K562 (cell line): ENCODE measurements around the gene ZFP57. TPM values are rescaled to one million over a fixed set of nuclear protein-coding genes. Genes with fewer than 3 reads are reported as not detected.

Experiments
- BRD4 ChIP-seq: fragments of 200-600 bp; sonication (generic); IDR thresholded peaks from 2 replicates; pipeline ENCODE4 v1.6.1; 2017; ENCODE audit warnings: inconsistent platforms
- CBFA2T3 ChIP-seq: fragments of 450-650 bp; IDR thresholded peaks from 2 replicates; pipeline ENCODE4 v1.6.1; 2017
- GTF2F1 ChIP-seq: IDR thresholded peaks from 2 replicates; pipeline ENCODE4 v1.6.1; 2011; ENCODE audit warnings: low read depth, low read length, improper control_type of control experiment
- HLTF ChIP-seq: fragments of 450-650 bp; IDR thresholded peaks from 2 replicates; pipeline ENCODE4 v1.6.1; 2016
- HOXB6 ChIP-seq: fragments of 250-450 bp; sonication (Bioruptor Pico); IDR thresholded peaks from 2 replicates; pipeline ENCODE4 v1.5.1; 2022; ENCODE audit warnings: mild to moderate bottlenecking, borderline replicate concordance
- MAFF ChIP-seq: IDR thresholded peaks from 2 replicates; pipeline ENCODE4 v1.6.1; 2012; ENCODE audit warnings: low read length, improper control_type of control experiment
- MXI1 ChIP-seq: IDR thresholded peaks from 2 replicates; pipeline ENCODE4 v1.6.1; 2011; ENCODE audit warnings: low read depth, mild to moderate bottlenecking, improper control_type of control experiment, low read length
- RCOR1 ChIP-seq, 2 experiments: IDR thresholded peaks; 2 replicates each; pipeline ENCODE4 v1.6.1; 2012; ENCODE audit warnings: low read depth in 2 of 2, low read length in 2 of 2, borderline replicate concordance in 1 of 2, improper control_type of control experiment in 1 of 2
- SIN3A ChIP-seq, 2 experiments: fragments of 150-350 bp in 1 of 2; IDR thresholded peaks; 2 replicates each; pipeline ENCODE4 v1.6.1; 2011 to 2016; ENCODE audit warnings: borderline replicate concordance in 2 of 2, low read depth in 2 of 2, low read length in 2 of 2, mild to moderate bottlenecking in 2 of 2, moderate library complexity in 2 of 2; ENCODE audit not compliant: control insufficient read depth in 1 of 2
- TAF9B ChIP-seq: fragments of 450-650 bp; IDR thresholded peaks from 2 replicates; pipeline ENCODE4 v1.6.1; 2018; ENCODE audit warnings: mild to moderate bottlenecking; ENCODE audit not compliant: partially characterized antibody
- XRCC4 ChIP-seq: IDR thresholded peaks from one replicate; pipeline ENCODE4 v1.6.1; 2011; ENCODE audit not compliant: insufficient read depth, insufficient read length; ENCODE audit errors: extremely low read depth
- YY1 ChIP-seq, 3 experiments: IDR thresholded peaks; 2 replicates each; pipeline ENCODE4 v1.6.1; 2011; ENCODE audit warnings: low read length in 2 of 3, mild to moderate bottlenecking in 2 of 3, moderate library complexity in 2 of 3, borderline replicate concordance in 1 of 3, control low read depth in 1 of 3, low read depth in 1 of 3; ENCODE audit not compliant: insufficient read depth in 3 of 3, insufficient replicate concordance in 2 of 3, control insufficient read depth in 1 of 3, insufficient read length in 1 of 3; ENCODE audit errors: extremely low read depth in 1 of 3
- ZNF282 ChIP-seq: sonication (generic); formaldehyde crosslinking; IDR thresholded peaks from 2 replicates; pipeline ENCODE4 v1.8.1; 2023; ENCODE audit warnings: missing genetic modification reagents
- polyA plus RNA-seq, 8 experiments: library from polyadenylated mRNA; depleted of rRNA in 4 of 8; stranded (reverse) in 5 of 8; unstranded in 3 of 8; fragments of >200 nt; fragmentation: Nextera tagmentation in 2 of 8; fragmentation: Illumina TruSeq in 1 of 8; extraction: Ambion mirVana in 2 of 8; extraction: Trizol in 1 of 8; gene quantifications; 2 replicates each; pipeline versions ENCODE4 v1.2.1 to v1.2.3, GENCODE V29; 2011 to 2014; ENCODE audit warnings: inconsistent platforms in 1 of 8, missing spikeins in 1 of 8
- total RNA-seq, 7 experiments: library from RNA; depleted of rRNA in 6 of 7; stranded (reverse); fragments of >200 nt in 6 of 7; fragmentation: Illumina TruSeq in 2 of 7; extraction: Trizol in 2 of 7; gene quantifications; 2 replicates each; pipeline versions ENCODE4 v1.2.1 to v1.2.3, GENCODE V29; 2011 to 2021; ENCODE audit warnings: low replicate concordance in 1 of 7
- TF ChIP-seq, protein P1 (sequence below): fragments of 450-650 bp; IDR thresholded peaks from 2 replicates; pipeline ENCODE4 v1.6.1; 2016; ENCODE audit warnings: borderline replicate concordance
- TF ChIP-seq, protein P2 (sequence below): fragments of 450-650 bp; IDR thresholded peaks from 2 replicates; pipeline ENCODE4 v1.6.1; 2018; ENCODE audit not compliant: partially characterized antibody
- TF ChIP-seq, protein P3 (sequence below): sonication (generic); formaldehyde crosslinking; IDR thresholded peaks from 2 replicates; pipeline ENCODE4 v1.8.0; 2022; ENCODE audit warnings: mild to moderate bottlenecking, missing genetic modification reagents, borderline replicate concordance

The ZFP57 gene
- total and polyA plus RNA-seq, 9 of the 15 experiments (the other 6 are each of a cell fraction or from before 2014, with no cell fraction given), result 0.04 to 0.28 (median 0.13) TPM

DNA sequence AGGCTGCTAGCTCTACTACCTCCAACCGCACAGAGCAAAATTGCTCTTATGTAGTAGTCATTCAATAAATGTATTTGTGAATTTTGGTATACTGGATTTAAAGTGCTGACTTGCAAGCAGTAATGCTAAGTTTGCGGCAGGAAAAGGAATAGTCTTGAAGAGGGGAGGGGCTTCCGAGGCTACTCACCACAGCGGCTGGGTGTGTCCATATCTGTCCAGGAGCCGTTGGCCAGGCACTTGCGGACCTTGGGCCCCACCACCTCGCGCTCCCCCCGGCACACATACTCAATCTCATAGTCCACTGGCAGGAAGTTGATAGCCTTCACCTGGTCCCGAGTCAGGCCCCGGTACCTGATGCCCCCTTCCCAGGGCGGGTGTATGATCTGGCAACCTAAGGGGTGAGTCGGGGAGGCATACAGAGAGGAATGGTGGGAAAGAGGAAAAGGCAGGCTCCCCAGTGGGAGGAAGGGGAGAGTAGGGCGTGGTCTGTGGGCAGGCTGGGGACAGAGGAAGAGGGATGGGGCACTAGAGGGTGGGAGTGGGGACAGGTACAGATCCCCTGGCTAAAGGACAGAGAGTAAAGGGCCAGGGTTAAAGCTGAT, 49.6 kb downstream of the ZFP57 start (continued):
- TF ChIP-seq YY1 (IDR thresholded peaks at IDR 0.05; ENCODE audit: borderline replicate concordance in 1 of 3, control insufficient read depth in 1 of 3, extremely low read depth in 1 of 3, insufficient read depth in 3 of 3, insufficient read length in 1 of 3, insufficient replicate concordance in 2 of 3, low read depth in 1 of 3, low read length in 2 of 3) (no peak), ZNF282 (CRISPR knock-in tag) (no peak), TAF9B (no peak), RCOR1 (IDR thresholded peaks at IDR 0.05; ENCODE audit: borderline replicate concordance in 1 of 2, low read depth in 2 of 2, low read length in 2 of 2) (peak in 1 of 2 experiments; percentile 64; a peak in 2 of 4 replicates), BRD4 (no peak), MXI1 (no peak; the same call in 1 of the 2 replicates), XRCC4 (no peak), MAFF (peak; percentile 43; the same call in 1 of the 2 replicates), SIN3A (IDR thresholded peaks at IDR 0.05; ENCODE audit: borderline replicate concordance in 2 of 2, control insufficient read depth in 1 of 2, low read depth in 2 of 2, low read length in 2 of 2) (no peak), GTF2F1 (no peak), HOXB6 (no peak), CBFA2T3 (peak; percentile 36; the same call in 1 of the 2 replicates), HLTF (0 out of 2 replicates have a peak, but pooled peaks have one; percentile 16)
- TF ChIP-seq, protein P1, sequence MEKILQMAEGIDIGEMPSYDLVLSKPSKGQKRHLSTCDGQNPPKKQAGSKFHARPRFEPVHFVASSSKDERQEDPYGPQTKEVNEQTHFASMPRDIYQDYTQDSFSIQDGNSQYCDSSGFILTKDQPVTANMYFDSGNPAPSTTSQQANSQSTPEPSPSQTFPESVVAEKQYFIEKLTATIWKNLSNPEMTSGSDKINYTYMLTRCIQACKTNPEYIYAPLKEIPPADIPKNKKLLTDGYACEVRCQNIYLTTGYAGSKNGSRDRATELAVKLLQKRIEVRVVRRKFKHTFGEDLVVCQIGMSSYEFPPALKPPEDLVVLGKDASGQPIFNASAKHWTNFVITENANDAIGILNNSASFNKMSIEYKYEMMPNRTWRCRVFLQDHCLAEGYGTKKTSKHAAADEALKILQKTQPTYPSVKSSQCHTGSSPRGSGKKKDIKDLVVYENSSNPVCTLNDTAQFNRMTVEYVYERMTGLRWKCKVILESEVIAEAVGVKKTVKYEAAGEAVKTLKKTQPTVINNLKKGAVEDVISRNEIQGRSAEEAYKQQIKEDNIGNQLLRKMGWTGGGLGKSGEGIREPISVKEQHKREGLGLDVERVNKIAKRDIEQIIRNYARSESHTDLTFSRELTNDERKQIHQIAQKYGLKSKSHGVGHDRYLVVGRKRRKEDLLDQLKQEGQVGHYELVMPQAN, result peak; percentile 11; the same call in 1 of the 2 replicates
- TF ChIP-seq, protein P2, sequence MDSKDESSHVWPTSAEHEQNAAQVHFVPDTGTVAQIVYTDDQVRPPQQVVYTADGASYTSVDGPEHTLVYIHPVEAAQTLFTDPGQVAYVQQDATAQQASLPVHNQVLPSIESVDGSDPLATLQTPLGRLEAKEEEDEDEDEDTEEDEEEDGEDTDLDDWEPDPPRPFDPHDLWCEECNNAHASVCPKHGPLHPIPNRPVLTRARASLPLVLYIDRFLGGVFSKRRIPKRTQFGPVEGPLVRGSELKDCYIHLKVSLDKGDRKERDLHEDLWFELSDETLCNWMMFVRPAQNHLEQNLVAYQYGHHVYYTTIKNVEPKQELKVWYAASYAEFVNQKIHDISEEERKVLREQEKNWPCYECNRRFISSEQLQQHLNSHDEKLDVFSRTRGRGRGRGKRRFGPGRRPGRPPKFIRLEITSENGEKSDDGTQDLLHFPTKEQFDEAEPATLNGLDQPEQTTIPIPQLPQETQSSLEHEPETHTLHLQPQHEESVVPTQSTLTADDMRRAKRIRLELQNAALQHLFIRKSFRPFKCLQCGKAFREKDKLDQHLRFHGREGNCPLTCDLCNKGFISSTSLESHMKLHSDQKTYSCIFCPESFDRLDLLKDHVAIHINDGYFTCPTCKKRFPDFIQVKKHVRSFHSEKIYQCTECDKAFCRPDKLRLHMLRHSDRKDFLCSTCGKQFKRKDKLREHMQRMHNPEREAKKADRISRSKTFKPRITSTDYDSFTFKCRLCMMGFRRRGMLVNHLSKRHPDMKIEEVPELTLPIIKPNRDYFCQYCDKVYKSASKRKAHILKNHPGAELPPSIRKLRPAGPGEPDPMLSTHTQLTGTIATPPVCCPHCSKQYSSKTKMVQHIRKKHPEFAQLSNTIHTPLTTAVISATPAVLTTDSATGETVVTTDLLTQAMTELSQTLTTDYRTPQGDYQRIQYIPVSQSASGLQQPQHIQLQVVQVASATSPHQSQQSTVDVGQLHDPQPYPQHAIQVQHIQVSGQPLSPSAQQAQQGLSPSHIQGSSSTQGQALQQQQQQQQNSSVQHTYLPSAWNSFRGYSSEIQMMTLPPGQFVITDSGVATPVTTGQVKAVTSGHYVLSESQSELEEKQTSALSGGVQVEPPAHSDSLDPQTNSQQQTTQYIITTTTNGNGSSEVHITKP, result peak; percentile 93
- TF ChIP-seq, protein P3, sequence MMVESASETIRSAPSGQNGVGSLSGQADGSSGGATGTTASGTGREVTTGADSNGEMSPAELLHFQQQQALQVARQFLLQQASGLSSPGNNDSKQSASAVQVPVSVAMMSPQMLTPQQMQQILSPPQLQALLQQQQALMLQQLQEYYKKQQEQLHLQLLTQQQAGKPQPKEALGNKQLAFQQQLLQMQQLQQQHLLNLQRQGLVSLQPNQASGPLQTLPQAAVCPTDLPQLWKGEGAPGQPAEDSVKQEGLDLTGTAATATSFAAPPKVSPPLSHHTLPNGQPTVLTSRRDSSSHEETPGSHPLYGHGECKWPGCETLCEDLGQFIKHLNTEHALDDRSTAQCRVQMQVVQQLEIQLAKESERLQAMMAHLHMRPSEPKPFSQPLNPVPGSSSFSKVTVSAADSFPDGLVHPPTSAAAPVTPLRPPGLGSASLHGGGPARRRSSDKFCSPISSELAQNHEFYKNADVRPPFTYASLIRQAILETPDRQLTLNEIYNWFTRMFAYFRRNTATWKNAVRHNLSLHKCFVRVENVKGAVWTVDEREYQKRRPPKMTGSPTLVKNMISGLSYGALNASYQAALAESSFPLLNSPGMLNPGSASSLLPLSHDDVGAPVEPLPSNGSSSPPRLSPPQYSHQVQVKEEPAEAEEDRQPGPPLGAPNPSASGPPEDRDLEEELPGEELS (CRISPR knock-in tag), result 0 out of 2 replicates have a peak, but pooled peaks have one; percentile 11
